Activated effector memory CD4-positive, alpha-beta T cell treated with anti-CD3 and anti-CD28 coated beads, Interleukin-2, amount 50 U/mL, for 16 hours (primary cell): ENCODE measurements around the gene GIGYF2.

ENCODE experiments used
- DNase-seq: peaks from one replicate; pipeline ENCODE4 v3.0.0-alpha.2; 2020

GIGYF2 gene

DNA sequence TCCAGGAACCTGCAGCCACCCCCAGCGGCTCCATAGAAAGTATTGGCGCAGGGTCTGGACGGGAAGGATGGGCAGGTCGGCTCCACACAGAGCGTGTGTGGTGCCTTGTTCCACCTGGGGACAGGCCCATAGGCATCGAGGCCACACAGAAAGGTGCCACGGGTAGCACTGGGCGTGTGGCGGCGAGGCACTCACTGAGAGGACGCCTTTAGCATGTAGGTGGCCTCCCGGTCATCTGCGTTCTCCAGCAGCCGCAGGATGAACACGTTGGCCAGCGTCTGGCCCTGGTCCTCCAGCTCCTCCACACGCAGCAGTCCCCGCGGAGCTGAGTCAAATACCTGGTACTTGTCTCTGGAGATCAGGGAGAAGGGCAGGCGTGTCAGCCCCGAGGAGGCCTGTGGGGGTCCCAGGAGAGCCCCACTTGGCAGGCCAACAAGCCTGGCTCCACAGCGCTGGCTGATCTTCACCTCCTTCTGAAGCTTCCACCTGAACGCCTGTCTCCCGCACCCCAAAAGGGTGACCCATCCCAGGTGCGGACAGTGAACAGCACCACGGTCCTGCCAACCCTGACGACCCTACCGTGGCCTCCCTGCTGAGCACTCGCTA, 186.1 kb downstream of the GIGYF2 start:
- DNase-seq = peak; percentile 48

DNA sequence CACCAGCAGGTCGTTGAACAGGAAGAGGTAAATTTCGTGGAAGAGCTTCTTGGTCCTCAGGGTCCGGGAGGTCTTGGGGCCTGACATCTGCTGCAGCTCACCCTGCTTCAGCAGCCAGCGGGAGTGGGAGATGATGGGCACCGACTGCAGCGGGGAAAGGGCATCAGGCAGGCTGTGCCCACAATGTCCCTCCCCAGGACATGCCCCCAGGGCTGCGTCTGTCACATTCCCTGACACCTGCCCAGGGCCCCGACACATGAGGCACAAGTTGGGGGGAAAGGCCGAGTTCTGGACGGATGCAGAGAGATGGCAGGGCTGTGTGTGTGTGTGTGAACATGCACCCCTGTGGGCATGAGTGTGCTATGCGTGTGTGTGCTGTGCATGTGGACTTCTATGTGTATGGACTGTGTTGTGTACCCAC, 186.9 kb downstream of the GIGYF2 start:
- DNase-seq = peak; percentile 53

DNA sequence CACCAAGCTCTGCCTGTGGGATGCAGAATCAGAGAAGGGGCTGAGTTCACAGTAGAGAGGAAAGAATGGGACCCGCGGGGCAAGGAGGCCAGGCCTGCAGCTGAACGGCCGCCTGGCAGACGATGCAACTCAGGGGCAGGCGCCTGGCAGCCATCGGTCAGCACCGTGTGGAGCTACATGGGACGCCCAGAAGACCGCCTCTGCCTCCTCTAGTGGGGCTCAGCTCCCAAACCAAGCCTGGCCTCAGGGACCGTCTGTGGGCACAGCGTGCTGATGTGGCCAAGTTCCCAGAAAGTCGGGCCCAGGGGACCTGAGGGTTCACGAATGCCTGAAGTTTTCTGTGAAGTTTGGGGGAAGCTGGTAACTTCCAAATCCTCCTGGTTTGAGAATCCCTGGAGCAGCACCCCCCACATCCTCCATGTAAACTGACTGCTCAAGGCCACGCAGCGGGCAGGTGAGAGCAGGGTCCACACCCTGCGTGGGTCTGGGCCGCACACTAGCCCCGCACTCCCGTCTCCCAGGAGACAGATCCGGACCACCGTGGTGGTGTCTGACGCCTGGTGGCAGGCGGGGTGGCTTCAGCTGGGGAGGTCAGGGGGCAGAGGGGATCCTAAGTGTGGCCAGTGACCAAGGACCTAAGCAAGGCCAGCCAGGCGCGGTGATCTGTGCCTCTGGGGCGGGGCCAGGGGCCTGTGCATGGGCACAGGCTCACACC, 187.6 kb downstream of the GIGYF2 start:
- peak; percentile 57 for DNase-seq

DNA sequence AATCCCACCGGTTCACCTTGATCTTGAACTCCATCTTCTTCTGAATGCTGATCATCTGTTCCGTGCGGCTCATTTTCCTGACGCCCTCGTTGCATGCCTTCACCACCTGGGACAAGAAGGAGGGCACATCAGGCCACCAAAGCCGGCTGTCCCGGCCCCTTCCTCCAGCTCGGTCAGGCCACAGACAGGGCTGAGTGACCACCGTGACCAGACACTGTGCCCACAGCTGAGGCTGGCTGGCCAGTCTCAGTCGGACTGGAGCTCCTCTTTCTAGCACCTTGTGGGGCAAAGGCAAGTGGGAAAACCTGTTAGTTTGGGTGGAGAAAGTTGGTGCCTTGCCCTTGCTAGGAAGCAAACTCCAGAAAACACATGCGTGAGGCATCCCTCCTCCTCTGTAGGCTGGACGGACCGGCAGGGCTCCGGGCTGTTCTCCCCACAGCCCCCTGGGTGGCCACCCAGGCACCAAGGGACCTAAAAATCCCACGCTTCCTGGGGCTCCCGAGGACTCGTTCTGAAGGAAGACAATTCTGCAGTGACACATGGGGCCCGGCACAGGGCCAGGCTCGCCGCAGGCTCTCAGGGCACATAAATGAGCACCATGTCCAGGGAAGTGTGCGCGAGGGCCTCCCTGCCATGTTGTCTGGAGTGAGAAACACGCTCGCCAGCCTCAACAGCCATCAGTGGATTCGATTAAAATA, 188.3 kb downstream of the GIGYF2 start:
- DNase-seq = peak; percentile 53

GRCh38 chr2:232886176-232886575, 189.0 kb downstream of the GIGYF2 start:
- DNase-seq = peak; percentile 30

DNA sequence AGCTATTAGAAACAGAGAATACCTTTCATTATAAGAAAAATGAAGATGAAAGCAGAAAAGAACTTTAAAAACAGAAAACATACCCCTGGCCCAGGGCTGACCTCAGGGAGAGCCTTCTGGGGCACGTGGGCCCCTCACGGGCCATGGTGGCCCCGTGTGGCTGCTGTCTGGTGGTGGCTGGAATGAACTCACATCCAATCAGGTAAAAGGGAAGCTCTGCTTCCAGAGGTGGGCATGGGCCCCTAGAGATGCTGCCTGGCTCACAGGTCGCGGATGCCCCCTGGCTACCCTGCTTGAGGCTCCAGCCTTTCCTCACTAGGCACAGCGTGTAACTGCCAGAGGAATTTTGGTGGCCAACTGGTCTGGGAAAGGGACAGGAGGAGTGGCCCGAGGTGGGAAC, 189.5 kb downstream of the GIGYF2 start:
- peak; percentile 25 for DNase-seq

DNA sequence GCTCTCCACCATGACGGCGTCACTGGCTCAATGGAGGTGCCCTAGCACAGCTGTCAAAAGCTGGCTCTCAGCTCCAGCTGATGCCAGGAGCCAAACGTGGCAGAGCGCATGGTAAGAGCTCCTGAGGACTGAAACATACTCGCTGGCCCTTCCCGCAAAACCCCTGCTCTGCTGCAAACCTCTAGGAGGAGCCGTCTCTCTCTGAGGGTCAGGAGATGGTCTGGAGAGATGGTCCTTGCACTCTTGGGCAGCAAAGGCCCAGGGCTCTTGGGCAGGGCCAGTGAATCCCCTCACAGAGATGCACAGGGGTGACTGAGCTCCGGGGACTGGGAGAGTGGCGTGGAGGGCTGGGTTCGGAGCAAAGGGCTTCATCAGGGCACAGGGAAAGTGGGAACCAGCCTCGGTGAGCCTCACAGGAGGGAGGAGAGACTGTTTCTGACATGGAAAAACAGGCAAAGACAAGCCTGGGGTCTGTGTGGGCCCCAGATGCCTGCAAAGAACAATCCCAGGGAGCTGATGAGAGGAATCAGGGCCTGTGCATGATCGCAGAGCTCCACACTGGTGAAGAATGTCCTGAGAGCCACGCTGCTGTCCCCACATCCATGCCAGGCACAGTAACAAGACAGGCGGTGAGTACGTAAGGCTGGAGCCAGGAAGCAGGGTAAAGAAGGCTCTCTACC, 190.2 kb downstream of the GIGYF2 start:
- peak; percentile 52 for DNase-seq

- DNase-seq = peak; percentile 21
Observed at GRCh38 chr2:232888099-232888836, 191.1 kb downstream of the GIGYF2 start.

DNA sequence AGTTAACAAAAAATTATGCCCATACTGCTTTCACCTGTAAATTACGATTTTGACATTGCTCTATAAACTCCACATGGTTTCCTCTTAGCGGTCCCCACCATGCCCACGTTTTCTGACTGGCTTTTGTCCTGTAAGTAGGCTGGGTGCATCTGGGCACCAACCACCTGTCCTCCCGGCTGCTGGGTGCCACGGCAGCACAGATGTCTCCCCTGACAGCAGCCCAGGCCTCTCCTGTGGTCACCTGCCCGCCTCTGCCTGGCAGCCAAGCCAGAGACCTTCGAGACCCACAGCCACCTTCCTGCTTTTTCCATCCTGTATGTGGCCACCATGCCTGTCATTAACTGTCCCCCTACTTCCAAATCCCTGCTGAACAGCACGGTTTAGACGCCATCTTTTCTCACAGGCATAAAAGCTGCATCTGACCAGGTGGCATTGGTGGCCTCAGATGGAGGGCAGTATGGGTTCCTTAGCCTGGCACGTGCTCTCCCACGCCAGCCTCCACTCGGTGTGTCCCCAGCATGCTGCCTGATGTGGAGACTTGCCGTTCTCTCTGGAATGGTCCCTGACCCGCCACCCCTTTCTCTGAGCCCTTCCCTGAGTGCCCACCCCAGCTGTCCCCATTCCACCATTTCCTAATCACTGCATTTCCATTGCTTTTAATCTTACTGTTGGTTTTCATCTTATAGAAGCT, 191.9 kb downstream of the GIGYF2 start:
- DNase-seq = peak; percentile 34

DNA sequence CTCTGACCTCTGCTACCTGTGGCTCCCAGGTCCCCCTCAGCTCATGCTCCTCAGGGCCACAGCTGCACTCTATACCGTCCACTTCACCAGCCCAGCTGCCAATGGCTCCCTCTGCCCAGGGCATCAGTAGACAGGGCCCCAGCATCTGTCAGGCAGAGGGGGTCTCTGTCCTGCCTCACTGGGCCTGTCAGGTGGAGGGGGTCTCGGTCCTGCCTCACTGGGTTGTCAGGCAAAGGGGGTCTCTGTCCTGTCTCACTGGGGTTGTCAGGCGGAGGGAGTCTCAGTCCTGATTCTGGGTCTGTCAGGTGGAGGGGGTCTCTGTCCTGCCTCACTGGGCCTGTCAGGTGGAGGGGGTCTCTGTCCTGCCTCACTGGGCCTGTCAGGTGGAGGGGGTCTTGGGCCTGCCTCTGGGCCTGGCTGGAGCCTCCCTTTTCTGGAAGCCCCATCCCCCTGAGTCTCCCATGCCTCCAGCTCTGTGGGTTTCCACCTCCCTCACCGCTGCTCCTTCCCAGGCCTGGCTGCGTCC, 192.8 kb downstream of the GIGYF2 start:
- peak; percentile 57 for DNase-seq

- no peak for DNase-seq
Observed at GRCh38 chr2:232890536-232890895, 193.4 kb downstream of the GIGYF2 start.

DNA sequence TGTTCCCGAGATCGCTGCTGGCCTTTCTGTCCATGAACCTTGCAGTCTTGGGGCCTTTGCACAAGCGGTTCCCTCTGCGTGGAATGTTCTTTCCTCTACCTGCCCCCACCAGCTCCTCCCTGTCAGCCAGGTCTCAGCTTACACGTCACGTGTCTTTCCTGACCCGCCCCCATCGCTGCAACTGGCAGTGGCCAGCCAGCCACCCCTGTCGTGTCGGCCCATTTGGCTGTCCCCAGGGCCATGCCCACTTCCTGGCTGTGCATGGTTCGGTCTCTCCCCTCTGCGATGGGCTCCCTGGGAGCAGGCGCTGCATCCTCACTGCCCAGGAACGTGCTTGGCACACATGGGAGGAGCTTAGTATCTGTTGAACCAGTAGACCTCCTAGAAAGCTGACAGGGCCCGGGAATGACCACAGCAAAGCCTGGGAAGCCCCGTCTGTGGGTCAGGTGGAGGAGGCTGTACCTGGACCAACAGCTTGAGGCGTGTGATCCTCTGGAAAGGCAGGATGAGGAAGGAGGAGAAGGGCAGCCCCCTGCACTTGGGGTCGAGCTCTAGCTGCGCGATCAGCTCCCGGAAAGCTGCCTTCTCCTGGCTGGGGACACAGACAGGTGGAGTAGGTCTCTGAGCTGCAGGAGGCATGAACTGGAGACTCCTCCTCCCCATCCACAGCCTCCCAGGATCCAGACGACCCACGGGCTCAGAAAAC, 193.9 kb downstream of the GIGYF2 start:
- no peak for DNase-seq

- no peak for DNase-seq
Observed at GRCh38 chr2:232891621-232892071, 194.5 kb downstream of the GIGYF2 start.

- no peak for DNase-seq
Observed at GRCh38 chr2:232892221-232892620, 195.1 kb downstream of the GIGYF2 start.

GRCh38 chr2:232892843-232893242, 195.7 kb downstream of the GIGYF2 start:
- no peak for DNase-seq

GRCh38 chr2:232893834-232894233, 196.7 kb downstream of the GIGYF2 start:
- DNase-seq = peak; percentile 55

- peak; percentile 60 for DNase-seq
Observed at GRCh38 chr2:232894251-232894650, 197.1 kb downstream of the GIGYF2 start.

DNA sequence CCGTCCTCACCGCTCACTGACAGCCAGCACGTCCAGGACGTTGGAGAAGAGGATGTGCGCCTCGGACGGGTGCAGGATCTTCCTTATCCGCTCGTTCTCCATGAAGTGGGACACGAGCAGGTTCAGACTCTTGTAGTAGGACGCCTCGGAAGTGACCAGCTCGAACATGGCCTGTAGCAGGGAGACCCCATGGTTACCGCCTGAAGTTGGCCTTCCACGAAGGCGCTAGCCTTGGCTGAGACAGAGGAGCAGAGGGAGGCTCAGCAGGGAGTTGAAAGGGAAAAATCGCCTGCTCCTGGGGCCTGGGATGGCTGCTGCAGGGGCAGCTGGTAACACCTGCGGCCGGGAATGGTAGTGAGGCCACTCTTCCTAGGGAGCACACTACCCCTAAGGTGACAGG, 197.6 kb downstream of the GIGYF2 start:
- DNase-seq = no peak

GRCh38 chr2:232896111-232896510, 199.0 kb downstream of the GIGYF2 start:
- no peak for DNase-seq

GRCh38 chr2:232896720-232897597, 199.8 kb downstream of the GIGYF2 start:
- no peak for DNase-seq
